K562 (cell line): ENCODE data around the gene HOMEZ. TPM values are rescaled to one million over a fixed set of nuclear protein-coding genes. Genes with fewer than 3 reads are reported as not detected.

ENCODE experiments used
- ATF2 ChIP-seq: sonication (generic); formaldehyde crosslinking; IDR thresholded peaks from 2 replicates; pipeline ENCODE4 v1.8.1; 2022; ENCODE audit warnings: missing genetic modification reagents
- BRD9 ChIP-seq: fragments of 450-650 bp; IDR thresholded peaks from 2 replicates; pipeline ENCODE4 v1.6.1; 2018; ENCODE audit warnings: low read depth; ENCODE audit not compliant: partially characterized antibody
- CHCHD3 ChIP-seq: fragments of 250-450 bp; sonication (Bioruptor Pico); IDR thresholded peaks from 2 replicates; pipeline ENCODE4 v2.1.2; 2022; ENCODE audit warnings: mild to moderate bottlenecking
- CHD1 ChIP-seq: fragments of 200-600 bp; sonication (generic); IDR thresholded peaks from one replicate; pipeline ENCODE4 v1.6.1; 2012; ENCODE audit warnings: mild to moderate bottlenecking, moderate library complexity, low read length, inconsistent platforms
- DDX20 ChIP-seq: fragments of 450-650 bp; IDR thresholded peaks from 2 replicates; pipeline ENCODE4 v1.6.1; 2016; ENCODE audit warnings: missing genetic modification characterization, low read depth, mild to moderate bottlenecking, missing compliant biosample characterization, moderate library complexity
- FOXJ2 ChIP-seq: fragments of 200-800 bp; sonication (Bioruptor generic); IDR thresholded peaks from 2 replicates; pipeline ENCODE4 v1.6.1; 2016; ENCODE audit warnings: missing genetic modification characterization, missing compliant biosample characterization
- HDAC6 ChIP-seq: IDR thresholded peaks from 2 replicates; pipeline ENCODE4 v1.6.1; 2012; ENCODE audit warnings: low read depth, mild to moderate bottlenecking, control low read depth, inconsistent platforms, low read length, moderate library complexity
- KAT8 ChIP-seq: fragments of 450-650 bp; IDR thresholded peaks from 2 replicates; pipeline ENCODE4 v1.6.1; 2016; ENCODE audit warnings: low read depth, mild to moderate bottlenecking
- LCOR ChIP-seq: sonication (generic); formaldehyde crosslinking; IDR thresholded peaks from 2 replicates; pipeline ENCODE4 v1.8.0; 2022; ENCODE audit warnings: mild to moderate bottlenecking, missing genetic modification reagents
- NFE2 ChIP-seq: IDR thresholded peaks from 2 replicates; pipeline ENCODE4 v1.6.1; 2014; ENCODE audit warnings: antibody characterized with exemption, low read depth
- NFXL1 ChIP-seq: fragments of 450-650 bp; formaldehyde crosslinking; IDR thresholded peaks from 2 replicates; pipeline ENCODE4 v1.4.0; 2021; ENCODE audit warnings: mild to moderate bottlenecking
- PCBP1 ChIP-seq: fragments of 200-400 bp; formaldehyde crosslinking; IDR thresholded peaks from 2 replicates; pipeline ENCODE4 v1.6.1; 2018; ENCODE audit warnings: mild to moderate bottlenecking, low read depth, low read length; ENCODE audit not compliant: poor library complexity, severe bottlenecking
- PTRF ChIP-seq: fragments of 450-650 bp; IDR thresholded peaks from 2 replicates; pipeline ENCODE4 v1.6.1; 2016; ENCODE audit warnings: mild to moderate bottlenecking, missing genetic modification characterization, missing compliant biosample characterization
- RHOXF2B ChIP-seq: fragments of 250-450 bp; sonication (Bioruptor Pico); conservative IDR thresholded peaks from 2 replicates; pipeline ENCODE4 v1.5.1; 2021
- SOX6 ChIP-seq: fragments of 450-650 bp; IDR thresholded peaks from 2 replicates; pipeline ENCODE4 v1.6.1; 2014; ENCODE audit warnings: mild to moderate bottlenecking
- STAT5A ChIP-seq: IDR thresholded peaks from 2 replicates; pipeline ENCODE4 v1.6.1; 2012; ENCODE audit warnings: low read length, inconsistent platforms, borderline replicate concordance
- ZNF511 ChIP-seq: sonication (generic); formaldehyde crosslinking; IDR thresholded peaks from 2 replicates; pipeline ENCODE4 v1.8.0; 2022; ENCODE audit warnings: mild to moderate bottlenecking, missing genetic modification reagents
- ZNF644 ChIP-seq: fragments of 200-800 bp; sonication (Bioruptor generic); IDR thresholded peaks from 2 replicates; pipeline ENCODE4 v1.6.1; 2016; ENCODE audit warnings: low read depth, missing genetic modification characterization, missing compliant biosample characterization
- ZNF778 ChIP-seq: fragments of 450-650 bp; formaldehyde crosslinking; IDR thresholded peaks from 2 replicates; pipeline ENCODE4 v1.4.0; 2020; ENCODE audit warnings: mild to moderate bottlenecking, moderate library complexity
- polyA plus RNA-seq, 8 experiments: library from polyadenylated mRNA; depleted of rRNA in 4 of 8; stranded (reverse) in 5 of 8; unstranded in 3 of 8; fragments of >200 nt; fragmentation: Nextera tagmentation in 2 of 8; fragmentation: Illumina TruSeq in 1 of 8; extraction: Ambion mirVana in 2 of 8; extraction: Trizol in 1 of 8; gene quantifications; 2 replicates each; pipeline versions ENCODE4 v1.2.1 to v1.2.3, GENCODE V29; 2011 to 2014; ENCODE audit warnings: inconsistent platforms in 1 of 8, missing spikeins in 1 of 8
- total RNA-seq, 7 experiments: library from RNA; depleted of rRNA in 6 of 7; stranded (reverse); fragments of >200 nt in 6 of 7; fragmentation: Illumina TruSeq in 2 of 7; extraction: Trizol in 2 of 7; gene quantifications; 2 replicates each; pipeline versions ENCODE4 v1.2.1 to v1.2.3, GENCODE V29; 2011 to 2021; ENCODE audit warnings: low replicate concordance in 1 of 7
- TF ChIP-seq, protein P1 (sequence below), 2 experiments: fragments of 250-450 bp in 1 of 2; fragments of 450-650 bp in 1 of 2; sonication (Bioruptor Pico) in 1 of 2; IDR thresholded peaks; 2 replicates each; pipeline versions ENCODE4 v1.6.1 to v1.8.0; 2016 to 2021; ENCODE audit warnings: mild to moderate bottlenecking in 2 of 2, moderate library complexity in 2 of 2, missing compliant biosample characterization in 1 of 2, missing genetic modification characterization in 1 of 2
- TF ChIP-seq, protein P2 (sequence below): sonication (generic); formaldehyde crosslinking; IDR thresholded peaks from 2 replicates; pipeline ENCODE4 v1.8.1; 2023; ENCODE audit warnings: mild to moderate bottlenecking, missing genetic modification reagents
- TF ChIP-seq, protein P3 (sequence below): fragments of 450-650 bp; conservative IDR thresholded peaks from 2 replicates; pipeline ENCODE4 v1.6.1; 2016; ENCODE audit warnings: missing genetic modification characterization, low read depth, mild to moderate bottlenecking, missing compliant biosample characterization, moderate library complexity

HOMEZ gene
- total and polyA plus RNA-seq, 9 of the 15 experiments (the other 6 are each of a cell fraction or from before 2014, with no cell fraction given): 3.0 to 30.2 (median 16.9) TPM

DNA sequence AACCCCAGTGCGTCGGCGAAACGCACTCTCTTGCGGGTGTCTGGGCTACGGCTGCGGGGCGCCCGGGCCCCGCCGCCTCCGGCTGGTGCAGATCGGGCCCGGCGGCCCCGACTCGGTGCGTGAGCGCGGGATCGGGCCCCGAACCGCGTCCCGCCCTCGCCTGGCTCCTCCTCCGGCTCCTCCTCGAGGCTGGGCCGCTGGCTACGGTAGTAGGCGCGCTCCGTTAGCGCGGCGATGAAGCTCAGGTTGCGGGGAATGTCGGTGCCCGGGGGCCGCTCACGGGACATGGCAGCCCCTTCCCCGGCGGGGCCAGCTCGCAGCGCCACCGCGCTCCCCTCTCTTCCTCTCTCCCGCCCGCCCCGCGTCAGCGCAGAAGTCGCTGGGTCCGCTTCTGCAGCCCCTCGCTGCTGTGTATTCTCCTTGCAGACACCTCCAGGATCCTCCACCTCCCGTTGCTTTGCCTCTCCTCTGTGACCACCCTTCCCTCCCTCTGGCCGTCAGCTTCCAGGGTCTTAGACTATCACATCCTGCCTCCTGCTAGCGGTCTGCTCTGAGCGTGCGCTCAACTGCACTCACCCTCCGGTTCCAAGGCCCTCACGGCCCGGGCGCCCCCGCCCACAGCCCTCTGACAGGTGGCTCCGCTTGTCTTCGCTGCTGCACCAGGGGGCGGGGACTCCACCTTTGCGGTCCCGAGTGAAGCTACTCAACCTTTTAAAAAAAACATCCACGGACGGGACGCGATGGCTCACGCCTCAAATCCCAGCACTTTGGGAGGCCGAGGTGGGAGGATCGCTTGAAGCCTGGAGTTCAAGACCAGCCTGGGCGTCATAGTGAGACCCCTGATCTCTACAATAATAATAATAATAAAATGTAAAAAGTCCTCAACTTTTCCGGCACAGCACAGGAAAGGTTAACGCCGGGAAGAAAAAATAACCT, 16.6 kb upstream of the HOMEZ start, which contains the start of gene PPP1R3E (continued):
- TF ChIP-seq PCBP1 (no peak), ATF2 (no peak), ZNF511 (CRISPR knock-in tag) (no peak), BRD9 (no peak), KAT8 (no peak), LCOR (no peak), STAT5A (no peak), CHCHD3 (CRISPR knock-in tag) (no peak), SOX6 (no peak), ZNF778 (CRISPR knock-in tag) (no peak), RHOXF2B (no peak), NFXL1 (CRISPR knock-in tag) (no peak), CHD1 (peak; percentile 46), ZNF644 (tag) (no peak), FOXJ2 (tag) (no peak), HDAC6 (no peak), NFE2 (no peak), PTRF (tag) (no peak), DDX20 (tag) (no peak)
- TF ChIP-seq, protein P1, sequence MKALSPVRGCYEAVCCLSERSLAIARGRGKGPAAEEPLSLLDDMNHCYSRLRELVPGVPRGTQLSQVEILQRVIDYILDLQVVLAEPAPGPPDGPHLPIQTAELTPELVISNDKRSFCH (CRISPR knock-in tag; IDR thresholded peaks at IDR 0.05): no peak
- TF ChIP-seq, protein P1 (tag; IDR thresholded peaks at IDR 0.05): 0 out of 2 replicates have a peak, but pooled peaks have one; percentile 29
- TF ChIP-seq, protein P2, sequence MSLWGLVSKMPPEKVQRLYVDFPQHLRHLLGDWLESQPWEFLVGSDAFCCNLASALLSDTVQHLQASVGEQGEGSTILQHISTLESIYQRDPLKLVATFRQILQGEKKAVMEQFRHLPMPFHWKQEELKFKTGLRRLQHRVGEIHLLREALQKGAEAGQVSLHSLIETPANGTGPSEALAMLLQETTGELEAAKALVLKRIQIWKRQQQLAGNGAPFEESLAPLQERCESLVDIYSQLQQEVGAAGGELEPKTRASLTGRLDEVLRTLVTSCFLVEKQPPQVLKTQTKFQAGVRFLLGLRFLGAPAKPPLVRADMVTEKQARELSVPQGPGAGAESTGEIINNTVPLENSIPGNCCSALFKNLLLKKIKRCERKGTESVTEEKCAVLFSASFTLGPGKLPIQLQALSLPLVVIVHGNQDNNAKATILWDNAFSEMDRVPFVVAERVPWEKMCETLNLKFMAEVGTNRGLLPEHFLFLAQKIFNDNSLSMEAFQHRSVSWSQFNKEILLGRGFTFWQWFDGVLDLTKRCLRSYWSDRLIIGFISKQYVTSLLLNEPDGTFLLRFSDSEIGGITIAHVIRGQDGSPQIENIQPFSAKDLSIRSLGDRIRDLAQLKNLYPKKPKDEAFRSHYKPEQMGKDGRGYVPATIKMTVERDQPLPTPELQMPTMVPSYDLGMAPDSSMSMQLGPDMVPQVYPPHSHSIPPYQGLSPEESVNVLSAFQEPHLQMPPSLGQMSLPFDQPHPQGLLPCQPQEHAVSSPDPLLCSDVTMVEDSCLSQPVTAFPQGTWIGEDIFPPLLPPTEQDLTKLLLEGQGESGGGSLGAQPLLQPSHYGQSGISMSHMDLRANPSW (CRISPR knock-in tag): no peak
- TF ChIP-seq, protein P3, sequence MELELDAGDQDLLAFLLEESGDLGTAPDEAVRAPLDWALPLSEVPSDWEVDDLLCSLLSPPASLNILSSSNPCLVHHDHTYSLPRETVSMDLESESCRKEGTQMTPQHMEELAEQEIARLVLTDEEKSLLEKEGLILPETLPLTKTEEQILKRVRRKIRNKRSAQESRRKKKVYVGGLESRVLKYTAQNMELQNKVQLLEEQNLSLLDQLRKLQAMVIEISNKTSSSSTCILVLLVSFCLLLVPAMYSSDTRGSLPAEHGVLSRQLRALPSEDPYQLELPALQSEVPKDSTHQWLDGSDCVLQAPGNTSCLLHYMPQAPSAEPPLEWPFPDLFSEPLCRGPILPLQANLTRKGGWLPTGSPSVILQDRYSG (tag): no peak
